ENCODE results near the gene PLEKHS1.
"Not testable (repeated sequence)": the region's sequence is repeated elsewhere in the genome, so short reads cannot be mapped to it uniquely, and the experiment has no call there.

- TF ChIP-seq CTCF, POLR2A (IDR thresholded peaks at IDR 0.05): not testable (repeated sequence)
These were observed 19.6 kb downstream of the PLEKHS1 start for GRCh38 chr10:113771131-113771530.

Measured in uterus (tissue), 2 donors.